Natural killer cell treated with Interleukin-12 subunit alpha and Interleukin-12 subunit beta and Interleukin-15 and Interleukin-18, amount 100 ng/mL, for 72 hours (primary cell): Measurements from ENCODE around the gene PCMTD2. TPM values are rescaled to one million over a fixed set of nuclear protein-coding genes. Genes with fewer than 3 reads are reported as not detected.

Source experiments
- ATAC-seq, 2 donors: fragments of 150-1000 bp; cut with Tn5 transposase in 1 of 2; sonication (Bioruptor Pico), chemical (Tn5 transposase) in 1 of 2; 2 replicates each; pipeline ENCODE4 v1.10.0; 2021
- DNase-seq: peaks from one replicate; pipeline ENCODE4 v3.0.0; 2022; ENCODE audit warnings: low spot score
- H3K27ac Mint-ChIP-seq, 2 donors: 1 replicate in 1 of 2; 2 replicates in 1 of 2; pipeline ENCODE4 v1.8.0; 2022; ENCODE audit warnings: mixed read lengths in 2 of 2, mild to moderate bottlenecking in 1 of 2, moderate library complexity in 1 of 2
- H3K27me3 Mint-ChIP-seq, 2 donors: 1 replicate in 1 of 2; 2 replicates in 1 of 2; pipeline ENCODE4 v1.8.0; 2022; ENCODE audit warnings: mixed read lengths in 2 of 2
- H3K36me3 Mint-ChIP-seq: one replicate; pipeline ENCODE4 v1.8.0; 2022; ENCODE audit warnings: mixed read lengths
- H3K4me1 Mint-ChIP-seq, 2 donors: 1 replicate in 1 of 2; 2 replicates in 1 of 2; pipeline ENCODE4 v1.8.0; 2022; ENCODE audit warnings: low read depth in 2 of 2, mixed read lengths in 2 of 2, mild to moderate bottlenecking in 1 of 2
- H3K4me3 Mint-ChIP-seq: one replicate; pipeline ENCODE4 v1.8.0; 2022; ENCODE audit warnings: mixed read lengths
- H3K9me3 Mint-ChIP-seq: 2 replicates; pipeline ENCODE4 v1.8.0; 2022; ENCODE audit warnings: mixed read lengths
- total RNA-seq, 2 donors: library from RNA; stranded (reverse); gene quantifications; one replicate each; pipeline ENCODE4 v1.2.3, GENCODE V29; 2022

Gene PCMTD2
- total RNA-seq, 2 donors from 2014 or later: 17.4 to 21.8 TPM

GRCh38 chr20:64219202-64219601 lies 36.3 kb upstream of the PCMTD2 start:
- ATAC-seq (peak in 1 of 2 donors; percentile 9), DNase-seq (no peak)
- no peaks in the 10 kb centered on the region for H3K36me3 Mint-ChIP-seq
- no peaks in the 10 kb centered on the region for H3K9me3 Mint-ChIP-seq
- H3K27ac Mint-ChIP-seq: no peak overlapping the region
- H3K4me1 Mint-ChIP-seq: peaks cover 4 to 7% of the 10 kb centered on the region in 2 donors
- H3K4me3 Mint-ChIP-seq: no peak overlapping the region
- H3K27me3 Mint-ChIP-seq: peaks cover 0 to 4% of the 10 kb centered on the region in 2 donors

GRCh38 chr20:64219730-64220129 lies 35.8 kb upstream of the PCMTD2 start:
- no peak overlapping the region for H3K27ac Mint-ChIP-seq

GRCh38 chr20:64220420-64220819 lies 35.1 kb upstream of the PCMTD2 start:
- no peaks in the 10 kb centered on the region for H3K9me3 Mint-ChIP-seq
- ATAC-seq (no peak), DNase-seq (no peak)
- H3K4me3 Mint-ChIP-seq: no peak overlapping the region
- no peaks in the 10 kb centered on the region for H3K36me3 Mint-ChIP-seq
- peaks cover 4 to 5% of the 10 kb centered on the region in 2 donors for H3K4me1 Mint-ChIP-seq
- H3K27me3 Mint-ChIP-seq: peaks cover 0 to 2% of the 10 kb centered on the region in 2 donors
- no peak overlapping the region for H3K27ac Mint-ChIP-seq

More at GRCh38 chr20:64219730-64220129, 35.8 kb upstream of the PCMTD2 start:
- Mint-ChIP-seq H3K36me3 (no peaks in the 10 kb centered on the region), H3K27me3 (peaks cover 0 to 4% of the 10 kb centered on the region in 2 donors), H3K4me1 (peaks cover 4 to 7% of the 10 kb centered on the region in 2 donors), H3K4me3 (no peak overlapping the region), H3K9me3 (no peaks in the 10 kb centered on the region)
- DNase-seq: no peak
- no peak for ATAC-seq

- Mint-ChIP-seq H3K27me3 (peaks cover 0 to 2% of the 10 kb centered on the region in 2 donors), H3K27ac (no peak overlapping the region), H3K36me3 (no peaks in the 10 kb centered on the region), H3K9me3 (no peaks in the 10 kb centered on the region), H3K4me3 (no peak overlapping the region), H3K4me1 (peaks cover 4 to 5% of the 10 kb centered on the region in 2 donors)
- no peak for ATAC-seq
- no peak for DNase-seq
Observed at GRCh38 chr20:64220891-64221527, 34.5 kb upstream of the PCMTD2 start.

GRCh38 chr20:64222291-64222735 lies 33.2 kb upstream of the PCMTD2 start:
- Mint-ChIP-seq H3K4me3 (no peak overlapping the region), H3K4me1 (peaks cover 4 to 5% of the 10 kb centered on the region in 2 donors), H3K9me3 (no peaks in the 10 kb centered on the region), H3K27ac (no peak overlapping the region), H3K36me3 (no peaks in the 10 kb centered on the region), H3K27me3 (peaks cover 0 to 2% of the 10 kb centered on the region in 2 donors)
- ATAC-seq (no peak), DNase-seq (no peak)

GRCh38 chr20:64222851-64223525 lies 32.6 kb upstream of the PCMTD2 start:
- Mint-ChIP-seq H3K9me3 (no peaks in the 10 kb centered on the region), H3K36me3 (no peaks in the 10 kb centered on the region), H3K27me3 (peaks cover 0 to 3% of the 10 kb centered on the region in 2 donors), H3K4me3 (no peak overlapping the region), H3K4me1 (peaks cover 4 to 5% of the 10 kb centered on the region in 2 donors), H3K27ac (no peak overlapping the region)
- ATAC-seq: no peak
- DNase-seq: no peak

- Mint-ChIP-seq H3K4me1 (peaks cover 4 to 5% of the 10 kb centered on the region in 2 donors), H3K4me3 (no peak overlapping the region), H3K9me3 (no peaks in the 10 kb centered on the region), H3K36me3 (no peaks in the 10 kb centered on the region), H3K27ac (no peak overlapping the region), H3K27me3 (peaks cover 0 to 6% of the 10 kb centered on the region in 2 donors)
- DNase-seq (no peak), ATAC-seq (no peak)
Observed at GRCh38 chr20:64223526-64224067, 32.0 kb upstream of the PCMTD2 start.

- peaks cover 0 to 4% of the 10 kb centered on the region in 2 donors for H3K27me3 Mint-ChIP-seq
- DNase-seq (no peak), ATAC-seq (no peak)
- H3K27ac Mint-ChIP-seq: no peak overlapping the region
- H3K4me3 Mint-ChIP-seq: no peak overlapping the region
- no peaks in the 10 kb centered on the region for H3K9me3 Mint-ChIP-seq
- no peaks in the 10 kb centered on the region for H3K4me1 Mint-ChIP-seq
- H3K36me3 Mint-ChIP-seq: no peaks in the 10 kb centered on the region
Observed at GRCh38 chr20:64224351-64225170, 31.0 kb upstream of the PCMTD2 start.

GRCh38 chr20:64225171-64225595 lies 30.4 kb upstream of the PCMTD2 start:
- H3K27me3 Mint-ChIP-seq: peaks cover 0 to 4% of the 10 kb centered on the region in 2 donors
- H3K36me3 Mint-ChIP-seq: no peaks in the 10 kb centered on the region
- DNase-seq (no peak), ATAC-seq (no peak)
- no peaks in the 10 kb centered on the region for H3K4me1 Mint-ChIP-seq
- no peak overlapping the region for H3K27ac Mint-ChIP-seq
- H3K4me3 Mint-ChIP-seq: no peak overlapping the region
- H3K9me3 Mint-ChIP-seq: no peaks in the 10 kb centered on the region

- Mint-ChIP-seq H3K9me3 (no peaks in the 10 kb centered on the region), H3K36me3 (no peaks in the 10 kb centered on the region), H3K4me3 (no peak overlapping the region), H3K27me3 (peaks cover 0 to 4% of the 10 kb centered on the region in 2 donors), H3K4me1 (no peaks in the 10 kb centered on the region), H3K27ac (no peak overlapping the region)
- no peak for DNase-seq
- ATAC-seq: no peak
Observed at GRCh38 chr20:64225828-64226598, 29.5 kb upstream of the PCMTD2 start.

- H3K27me3 Mint-ChIP-seq: peaks cover 0 to 4% of the 10 kb centered on the region in 2 donors
- no peak for ATAC-seq
- no peaks in the 10 kb centered on the region for H3K4me1 Mint-ChIP-seq
- no peak overlapping the region for H3K27ac Mint-ChIP-seq
- no peaks in the 10 kb centered on the region for H3K9me3 Mint-ChIP-seq
- no peak overlapping the region for H3K4me3 Mint-ChIP-seq
- H3K36me3 Mint-ChIP-seq: no peaks in the 10 kb centered on the region
- DNase-seq: no peak
Observed at GRCh38 chr20:64226686-64227580, 28.6 kb upstream of the PCMTD2 start.

GRCh38 chr20:64228086-64228653 lies 27.4 kb upstream of the PCMTD2 start:
- peaks cover 0 to 4% of the 10 kb centered on the region in 2 donors for H3K27me3 Mint-ChIP-seq
- no peaks in the 10 kb centered on the region for H3K36me3 Mint-ChIP-seq
- no peak overlapping the region for H3K27ac Mint-ChIP-seq
- no peaks in the 10 kb centered on the region for H3K4me1 Mint-ChIP-seq
- H3K4me3 Mint-ChIP-seq: no peak overlapping the region
- no peaks in the 10 kb centered on the region for H3K9me3 Mint-ChIP-seq
- no peak for DNase-seq
- ATAC-seq: no peak
